GM12864 (cell line): ENCODE measurements around the gene PRG2.

Experiments
- DNase-seq: peaks from one replicate; pipeline ENCODE4 v3.0.0-alpha.2; 2011; ENCODE audit warnings: low read depth
- H3K4me3 ChIP-seq: 2 replicates; pipeline ENCODE4 v1.5.1; 2011; ENCODE audit warnings: mild to moderate bottlenecking, low read depth, low read length, control low read depth
- CTCF ChIP-seq: IDR thresholded peaks from 2 replicates; pipeline ENCODE4 v1.5.1; 2011; ENCODE audit warnings: low read depth, mild to moderate bottlenecking, moderate library complexity, low read length, control low read depth, inconsistent platforms; ENCODE audit errors: missing control alignments

Gene PRG2

GRCh38 chr11:57426439-57426928 lies 36.0 kb upstream of the PRG2 start:
- DNase-seq: no peak
- no peak for TF ChIP-seq CTCF
- peak overlapping the region; percentile 85 for H3K4me3 ChIP-seq

- TF ChIP-seq CTCF: no peak
- DNase-seq: no peak
- H3K4me3 ChIP-seq: peak overlapping the region; percentile 85
Measured at GRCh38 chr11:57425565-57426438, 35.4 kb upstream of the PRG2 start.

- peak overlapping the region; percentile 85 for H3K4me3 ChIP-seq
- peak; percentile 93 for DNase-seq
- no peak for TF ChIP-seq CTCF
Measured at GRCh38 chr11:57424792-57425564, 34.5 kb upstream of the PRG2 start.

GRCh38 chr11:57424137-57424791 lies 33.8 kb upstream of the PRG2 start:
- H3K4me3 ChIP-seq: peak overlapping the region; percentile 85
- DNase-seq: no peak
- TF ChIP-seq CTCF: no peak

GRCh38 chr11:57422669-57423068 lies 32.2 kb upstream of the PRG2 start:
- no peak overlapping the region for H3K4me3 ChIP-seq
- no peak for TF ChIP-seq CTCF
- no peak for DNase-seq

GRCh38 chr11:57421805-57422204 lies 31.4 kb upstream of the PRG2 start:
- TF ChIP-seq CTCF: no peak
- DNase-seq: no peak
- H3K4me3 ChIP-seq: no peak overlapping the region
